HEK293 (cell line): ENCODE measurements around the gene TNC.

Experiments used
- BCL6B ChIP-seq: fragments of 450-650 bp; formaldehyde crosslinking; IDR thresholded peaks from 2 replicates; pipeline ENCODE4 v1.5.1; 2017; ENCODE audit warnings: missing biosample characterization, missing genetic modification characterization
- EGR2 ChIP-seq: fragments of 450-650 bp; formaldehyde crosslinking; IDR thresholded peaks from 2 replicates; pipeline ENCODE4 v1.5.1; 2016; ENCODE audit warnings: low read depth, missing biosample characterization, missing genetic modification characterization
- KLF10 ChIP-seq: fragments of 450-650 bp; IDR thresholded peaks from 2 replicates; pipeline ENCODE4 v1.5.1; 2018; ENCODE audit warnings: missing biosample characterization, mild to moderate bottlenecking, missing genetic modification characterization
- KLF16 ChIP-seq: fragments of 450-650 bp; formaldehyde crosslinking; IDR thresholded peaks from 2 replicates; pipeline ENCODE4 v1.5.1; 2017; ENCODE audit warnings: missing biosample characterization, missing genetic modification characterization
- KLF8 ChIP-seq: fragments of 450-650 bp; formaldehyde crosslinking; IDR thresholded peaks from 2 replicates; pipeline ENCODE4 v1.5.1; 2016; ENCODE audit warnings: missing biosample characterization, missing genetic modification characterization
- MZF1 ChIP-seq: fragments of 450-650 bp; formaldehyde crosslinking; IDR thresholded peaks from 2 replicates; pipeline ENCODE4 v1.5.1; 2017; ENCODE audit warnings: missing biosample characterization, missing genetic modification characterization, borderline replicate concordance
- PBX3 ChIP-seq: sonication (generic); formaldehyde crosslinking; IDR thresholded peaks from 2 replicates; pipeline ENCODE4 v1.8.1; 2022; ENCODE audit warnings: mild to moderate bottlenecking, moderate library complexity, missing genetic modification reagents
- ZBTB1 ChIP-seq: fragments of 450-650 bp; formaldehyde crosslinking; IDR thresholded peaks from 2 replicates; pipeline ENCODE4 v1.5.1; 2016; ENCODE audit warnings: missing biosample characterization, missing genetic modification characterization
- ZBTB17 ChIP-seq: fragments of 450-650 bp; formaldehyde crosslinking; IDR thresholded peaks from 2 replicates; pipeline ENCODE4 v1.5.1; 2016; ENCODE audit warnings: missing biosample characterization, missing genetic modification characterization
- ZBTB26 ChIP-seq: fragments of 450-650 bp; formaldehyde crosslinking; optimal IDR thresholded peaks from 2 replicates; pipeline ENCODE3; 2016; ENCODE audit warnings: missing biosample characterization, mild to moderate bottlenecking, missing genetic modification characterization
- ZFHX2 ChIP-seq: fragments of 450-650 bp; formaldehyde crosslinking; conservative IDR thresholded peaks from 2 replicates; pipeline ENCODE4 v1.5.1; 2016; ENCODE audit warnings: missing biosample characterization, missing genetic modification characterization
- ZFP69B ChIP-seq: fragments of 450-650 bp; formaldehyde crosslinking; IDR thresholded peaks from 2 replicates; pipeline ENCODE4 v1.5.1; 2016; ENCODE audit warnings: missing biosample characterization, missing genetic modification characterization
- ZNF133 ChIP-seq: fragments of 450-650 bp; formaldehyde crosslinking; IDR thresholded peaks from 2 replicates; pipeline ENCODE4 v1.5.1; 2016; ENCODE audit warnings: missing biosample characterization, missing genetic modification characterization
- ZNF146 ChIP-seq: fragments of 450-650 bp; formaldehyde crosslinking; IDR thresholded peaks from 2 replicates; pipeline ENCODE4 v1.5.1; 2016; ENCODE audit warnings: missing biosample characterization, missing genetic modification characterization
- ZNF266 ChIP-seq: fragments of 450-650 bp; formaldehyde crosslinking; IDR thresholded peaks from 2 replicates; pipeline ENCODE4 v1.5.1; 2016; ENCODE audit warnings: missing biosample characterization, missing genetic modification characterization, low read depth
- ZNF302 ChIP-seq: fragments of 450-650 bp; formaldehyde crosslinking; IDR thresholded peaks from 2 replicates; pipeline ENCODE4 v1.5.1; 2016; ENCODE audit warnings: missing biosample characterization, missing genetic modification characterization, low read depth
- ZNF350 ChIP-seq: fragments of 450-650 bp; formaldehyde crosslinking; IDR thresholded peaks from 2 replicates; pipeline ENCODE4 v1.5.0; 2017; ENCODE audit warnings: missing biosample characterization, mild to moderate bottlenecking, missing genetic modification characterization
- ZNF394 ChIP-seq: fragments of 450-650 bp; formaldehyde crosslinking; IDR thresholded peaks from 2 replicates; pipeline ENCODE4 v1.5.1; 2016; ENCODE audit warnings: missing biosample characterization, missing genetic modification characterization, mild to moderate bottlenecking, moderate library complexity, borderline replicate concordance
- ZNF398 ChIP-seq: fragments of 450-650 bp; formaldehyde crosslinking; IDR thresholded peaks from 2 replicates; pipeline ENCODE4 v1.5.1; 2017; ENCODE audit warnings: missing biosample characterization, missing genetic modification characterization
- ZNF449 ChIP-seq: fragments of 450-650 bp; formaldehyde crosslinking; IDR thresholded peaks from 2 replicates; pipeline ENCODE4 v1.5.1; 2017; ENCODE audit warnings: missing biosample characterization, mild to moderate bottlenecking, missing genetic modification characterization, moderate library complexity
- ZNF521 ChIP-seq: fragments of 450-650 bp; formaldehyde crosslinking; IDR thresholded peaks from 2 replicates; pipeline ENCODE4 v1.5.1; 2017; ENCODE audit warnings: missing biosample characterization, mild to moderate bottlenecking, missing genetic modification characterization
- ZNF571 ChIP-seq: fragments of 450-650 bp; formaldehyde crosslinking; IDR thresholded peaks from 2 replicates; pipeline ENCODE4 v1.5.0; 2017; ENCODE audit warnings: missing biosample characterization, missing genetic modification characterization
- ZNF585B ChIP-seq: fragments of 450-650 bp; formaldehyde crosslinking; IDR thresholded peaks from 2 replicates; pipeline ENCODE4 v1.5.1; 2016; ENCODE audit warnings: missing biosample characterization, missing genetic modification characterization
- ZNF600 ChIP-seq: fragments of 450-650 bp; formaldehyde crosslinking; IDR thresholded peaks from 2 replicates; pipeline ENCODE4 v1.5.1; 2016; ENCODE audit warnings: missing biosample characterization, missing genetic modification characterization
- ZNF629 ChIP-seq: fragments of 450-650 bp; formaldehyde crosslinking; IDR thresholded peaks from 2 replicates; pipeline ENCODE4 v1.5.1; 2017; ENCODE audit warnings: missing biosample characterization, missing genetic modification characterization
- ZNF645 ChIP-seq: fragments of 450-650 bp; formaldehyde crosslinking; IDR thresholded peaks from 2 replicates; pipeline ENCODE4; 2016; ENCODE audit warnings: missing biosample characterization, missing genetic modification characterization
- ZNF658 ChIP-seq: fragments of 450-650 bp; formaldehyde crosslinking; IDR thresholded peaks from 2 replicates; pipeline ENCODE4; 2016; ENCODE audit warnings: missing biosample characterization, missing genetic modification characterization
- ZNF76 ChIP-seq: fragments of 450-650 bp; formaldehyde crosslinking; IDR thresholded peaks from 2 replicates; pipeline ENCODE4; 2016; ENCODE audit warnings: low read depth, missing biosample characterization, missing genetic modification characterization, borderline replicate concordance
- ZNF777 ChIP-seq: fragments of 450-650 bp; formaldehyde crosslinking; IDR thresholded peaks from 2 replicates; pipeline ENCODE4 v1.5.1; 2017; ENCODE audit warnings: missing biosample characterization, missing genetic modification characterization, borderline replicate concordance
- ZNF792 ChIP-seq: fragments of 450-650 bp; formaldehyde crosslinking; IDR thresholded peaks from 2 replicates; pipeline ENCODE4 v1.5.1; 2016; ENCODE audit warnings: missing biosample characterization, missing genetic modification characterization
- ZXDB ChIP-seq: fragments of 450-650 bp; formaldehyde crosslinking; IDR thresholded peaks from 2 replicates; pipeline ENCODE4 v1.5.1; 2016; ENCODE audit warnings: missing biosample characterization, missing genetic modification characterization

TNC gene

GRCh38 chr9:115117999-115118878 is at the start of gene TNC (continued):
- TF ChIP-seq ZNF398 (tag by site-specific recombination) (peak; percentile 63; the same call in 1 of the 2 replicates), EGR2 (peak; percentile 90), ZBTB26 (tag by site-specific recombination) (peak; percentile 68), ZFHX2 (peak; percentile 94), ZBTB17 (tag by site-specific recombination) (0 out of 2 replicates have a peak, but pooled peaks have one; percentile 22), ZBTB1 (tag by site-specific recombination) (no peak), KLF10 (tag by site-specific recombination) (no peak), ZNF521 (no peak), ZNF645 (no peak), ZNF394 (peak; percentile 33; the same call in 1 of the 2 replicates), ZNF133 (no peak), PBX3 (0 out of 2 replicates have a peak, but pooled peaks have one; percentile 49), ZXDB (peak; percentile 66; the same call in 1 of the 2 replicates), ZNF600 (tag by site-specific recombination) (peak; percentile 94), ZNF792 (tag by site-specific recombination) (no peak), MZF1 (tag by site-specific recombination) (peak; percentile 87), ZNF449 (no peak), KLF8 (tag by site-specific recombination) (no peak), ZNF629 (peak; percentile 62), ZNF658 (tag by site-specific recombination) (no peak), ZNF302 (tag by site-specific recombination) (no peak), BCL6B (peak; percentile 95), ZNF266 (tag by site-specific recombination) (no peak), KLF16 (tag by site-specific recombination) (no peak), ZNF571 (no peak), ZNF76 (no peak), ZNF350 (tag by site-specific recombination) (no peak), ZNF585B (tag by site-specific recombination) (no peak), ZNF777 (no peak), ZNF146 (tag by site-specific recombination) (no peak), ZFP69B (no peak)
